Aorta (tissue), 5 donors: ENCODE data around the gene FAM83G. TPM values are rescaled to one million over a fixed set of nuclear protein-coding genes. Genes with fewer than 3 reads are reported as not detected.
A peak's percentile ranks its signal among the peaks of the same experiment; 100 is the strongest.
"Not testable (repeated sequence)": the region's sequence is repeated elsewhere in the genome, so short reads cannot be mapped to it uniquely, and the experiment has no call there.

Source experiments
- ATAC-seq: fragments of 200-7000 bp; cut with Tn5 transposase; one replicate; pipeline ENCODE4 v1.9.1; 2022; ENCODE audit warnings: moderate library complexity; ENCODE audit not compliant: low FRiP score
- DNase-seq, 2 donors: peaks; one replicate each; pipeline ENCODE4 v3.0.0-alpha.2; 2020
- H3K27ac ChIP-seq, 2 donors: one replicate each; pipeline ENCODE4 v1.5.1; 2013; ENCODE audit warnings: low read length in 2 of 2, mild to moderate bottlenecking in 2 of 2, moderate library complexity in 2 of 2, control low read depth in 1 of 2, inconsistent platforms in 1 of 2, low read depth in 1 of 2
- H3K27me3 ChIP-seq, 2 donors: one replicate each; pipeline ENCODE4 v1.6.1; 2013; ENCODE audit warnings: control low read depth in 1 of 2, low read length in 1 of 2, mild to moderate bottlenecking in 1 of 2, moderate library complexity in 1 of 2; ENCODE audit not compliant: insufficient read depth in 2 of 2, control insufficient read depth in 1 of 2
- H3K36me3 ChIP-seq, 2 donors: one replicate each; pipeline ENCODE4 v1.6.1; 2013; ENCODE audit warnings: control low read depth in 1 of 2, low read length in 1 of 2, mild to moderate bottlenecking in 1 of 2; ENCODE audit not compliant: insufficient read depth in 2 of 2, control insufficient read depth in 1 of 2
- H3K4me1 ChIP-seq, 2 donors: one replicate each; pipeline ENCODE4 v1.6.1; 2013; ENCODE audit warnings: low read length in 2 of 2, control low read depth in 1 of 2, mild to moderate bottlenecking in 1 of 2, moderate library complexity in 1 of 2; ENCODE audit not compliant: insufficient read depth in 2 of 2, control insufficient read depth in 1 of 2
- H3K4me3 ChIP-seq, 2 donors: one replicate each; pipeline ENCODE4 v1.5.1; 2013; ENCODE audit warnings: low read length in 2 of 2, control low read depth in 1 of 2, mild to moderate bottlenecking in 1 of 2
- H3K9me3 ChIP-seq: one replicate; pipeline ENCODE4 v1.6.1; 2013; ENCODE audit warnings: mild to moderate bottlenecking, low read length; ENCODE audit not compliant: control insufficient read depth
- WGBS, 2 donors: extraction: QIAGEN DNeasy Blood & Tissue Kit; methylation state at CpG; one replicate each; pipeline ENCODE4 v1.1.7; 2013; 5-methylcytosine and 5-hydroxymethylcytosine counted together
- intact Hi-C, 2 donors: fragments of 100-400 bp; cut with DNase I; formaldehyde crosslinking; loops; one replicate each; pipeline versions ENCODE4 v1.14.2 to v1.15.0; 2022
- polyA plus RNA-seq, 2 donors: library from polyadenylated mRNA; stranded (reverse); fragments of 200-250 nt; gene quantifications; one replicate each; pipeline ENCODE4 v1.2.3, GENCODE V29; 2013
- total RNA-seq, 2 donors: library from RNA; stranded (reverse); fragmentation: NEBNext Ultra II Directional; extraction: Animal tissue kit (Norgen Biotek cat#: 25700); gene quantifications; one replicate each; pipeline ENCODE4 v1.2.1, GENCODE V29; 2021
- donor health status: healthy with polysubstance abuse.
- donor health status: Bipolar disorder and iron deficiency.
- donor health status: DM: no; HTN: no; CAD: no.
- donor health status: DM: no; HTN: no; CAD: no.
- donor health status: DM: yes; HTN: yes; CAD: no.

Gene FAM83G
- total and polyA plus RNA-seq, 4 donors: 2.5 to 12.9 (median 5.2) TPM

DNA sequence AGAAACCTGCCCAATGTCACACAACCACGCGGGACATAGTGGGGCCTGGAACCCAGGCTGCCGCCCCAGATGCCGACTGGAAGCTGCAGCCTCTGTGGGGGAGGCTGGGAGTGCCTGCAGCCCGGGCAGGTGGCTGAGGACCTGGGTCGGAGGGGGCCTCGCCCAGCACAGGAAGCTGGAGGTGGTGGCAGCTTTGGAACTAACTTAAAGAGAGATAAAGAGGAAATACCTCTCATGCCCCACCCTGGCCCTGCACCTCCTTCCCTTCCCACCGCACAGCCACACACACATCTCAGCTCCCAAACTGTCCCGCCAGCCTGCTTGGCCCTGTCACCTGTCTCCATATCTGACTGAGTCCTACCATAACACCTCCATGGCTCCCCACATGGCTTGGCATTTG lies 35.8 kb upstream of the FAM83G start:
- H3K27me3 ChIP-seq, ATAC-seq, H3K4me1 ChIP-seq, H3K4me3 ChIP-seq, H3K27ac ChIP-seq, H3K9me3 ChIP-seq, intact Hi-C loops, H3K36me3 ChIP-seq, DNase-seq: not testable (repeated sequence)
- no CpG with 5 or more reads among the region's 9 CpGs for WGBS, 2 donors

DNA sequence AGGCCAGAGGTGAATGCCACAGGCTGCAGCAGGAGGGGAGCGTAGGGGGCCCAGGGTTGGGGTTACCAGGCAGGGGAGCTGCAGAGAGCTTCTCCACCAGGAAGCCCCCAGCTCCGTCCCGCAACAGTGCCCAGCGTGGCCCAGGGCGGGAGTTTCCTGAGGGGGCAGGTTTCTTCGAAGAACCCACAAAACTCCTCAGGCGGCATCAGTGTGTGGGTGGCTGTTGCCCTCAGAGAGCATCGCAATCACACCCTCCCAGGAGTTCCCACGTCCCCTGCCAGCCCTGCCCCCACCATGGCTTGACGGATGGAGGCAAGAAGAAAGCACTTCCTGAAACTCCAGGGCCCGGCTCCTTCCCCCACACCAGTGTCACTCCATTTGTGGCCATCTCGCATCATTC lies 34.2 kb upstream of the FAM83G start:
- intact Hi-C loops, H3K4me1 ChIP-seq, H3K27me3 ChIP-seq, H3K9me3 ChIP-seq, H3K36me3 ChIP-seq, ATAC-seq, H3K4me3 ChIP-seq, DNase-seq, H3K27ac ChIP-seq: not testable (repeated sequence)
- WGBS, 2 donors: no CpG with 5 or more reads among the region's 12 CpGs

DNA sequence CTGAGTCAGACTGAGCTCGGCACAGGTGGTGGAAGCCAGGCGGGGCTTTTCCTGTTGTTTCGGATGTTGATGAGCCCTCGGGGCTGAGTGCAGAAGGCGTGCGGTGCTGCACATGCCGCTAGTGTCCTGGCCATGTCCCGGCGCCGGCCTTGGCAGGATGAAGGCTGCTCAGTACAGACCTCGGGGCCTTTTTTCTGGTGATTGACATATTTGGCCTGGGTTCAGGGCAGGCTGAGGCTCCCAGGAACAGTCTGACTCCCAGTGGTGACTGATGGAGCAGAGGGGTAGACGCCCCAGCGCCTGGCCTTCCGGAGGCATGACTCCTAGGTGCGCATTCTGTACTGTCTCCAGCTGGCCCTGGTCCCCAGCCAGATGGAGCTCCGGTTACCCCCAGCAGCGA lies 33.4 kb upstream of the FAM83G start:
- ATAC-seq: peak; percentile 58
- H3K4me3 ChIP-seq, intact Hi-C loops, H3K9me3 ChIP-seq, H3K36me3 ChIP-seq, H3K27me3 ChIP-seq, H3K27ac ChIP-seq, H3K4me1 ChIP-seq, DNase-seq: not testable (repeated sequence)
- no CpG with 5 or more reads among the region's 17 CpGs for WGBS, 2 donors

DNA sequence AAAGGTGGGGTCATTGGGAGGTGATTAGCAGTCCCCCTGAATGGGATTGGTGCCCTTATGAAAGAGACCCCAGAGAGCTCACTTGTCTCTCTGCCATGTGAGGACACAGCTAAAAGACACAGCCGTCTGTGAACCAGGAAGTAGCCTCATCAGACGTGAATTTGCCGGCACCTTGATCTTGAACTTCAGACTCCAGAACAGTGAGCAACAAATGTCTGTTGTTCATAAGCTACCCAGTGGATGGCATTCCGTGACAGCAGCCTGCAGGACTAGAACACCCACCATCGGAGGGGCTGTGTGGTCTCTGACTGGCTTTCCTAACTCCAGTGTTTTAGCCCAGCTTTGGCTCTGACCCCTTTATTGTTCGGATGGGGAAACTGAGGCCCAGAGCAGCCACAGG lies 33.0 kb upstream of the FAM83G start:
- WGBS, 2 donors: 25% methylated on average over 1 of the region's 6 CpGs; no CpG with 5 or more reads in 1 of the 2 donors
- ATAC-seq, H3K9me3 ChIP-seq, intact Hi-C loops, H3K27me3 ChIP-seq, H3K36me3 ChIP-seq, H3K4me3 ChIP-seq, H3K4me1 ChIP-seq, DNase-seq, H3K27ac ChIP-seq: not testable (repeated sequence)

DNA sequence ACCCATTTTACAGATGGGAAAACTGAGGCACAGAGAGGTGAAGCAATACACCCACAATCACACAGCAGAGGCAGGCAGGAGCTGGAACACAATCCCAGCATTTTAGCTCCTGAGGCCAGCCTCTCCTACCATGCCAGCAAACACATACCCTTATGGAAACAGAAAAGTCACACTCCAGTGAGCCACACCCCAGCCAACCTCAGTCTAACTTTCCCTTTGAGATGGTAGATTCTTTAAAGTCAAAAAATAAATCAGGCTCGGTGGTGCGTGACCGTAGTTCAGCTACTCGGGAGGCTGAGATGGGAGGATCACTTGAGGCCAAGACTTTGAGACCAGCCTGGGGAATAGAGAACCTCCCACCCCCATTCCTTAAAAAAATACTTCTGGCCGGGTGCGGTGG lies 31.6 kb upstream of the FAM83G start:
- H3K9me3 ChIP-seq, H3K4me1 ChIP-seq, H3K27me3 ChIP-seq, ATAC-seq, H3K36me3 ChIP-seq, intact Hi-C loops, H3K27ac ChIP-seq, H3K4me3 ChIP-seq, DNase-seq: not testable (repeated sequence)
- no CpG with 5 or more reads among the region's 6 CpGs for WGBS, 2 donors

DNA sequence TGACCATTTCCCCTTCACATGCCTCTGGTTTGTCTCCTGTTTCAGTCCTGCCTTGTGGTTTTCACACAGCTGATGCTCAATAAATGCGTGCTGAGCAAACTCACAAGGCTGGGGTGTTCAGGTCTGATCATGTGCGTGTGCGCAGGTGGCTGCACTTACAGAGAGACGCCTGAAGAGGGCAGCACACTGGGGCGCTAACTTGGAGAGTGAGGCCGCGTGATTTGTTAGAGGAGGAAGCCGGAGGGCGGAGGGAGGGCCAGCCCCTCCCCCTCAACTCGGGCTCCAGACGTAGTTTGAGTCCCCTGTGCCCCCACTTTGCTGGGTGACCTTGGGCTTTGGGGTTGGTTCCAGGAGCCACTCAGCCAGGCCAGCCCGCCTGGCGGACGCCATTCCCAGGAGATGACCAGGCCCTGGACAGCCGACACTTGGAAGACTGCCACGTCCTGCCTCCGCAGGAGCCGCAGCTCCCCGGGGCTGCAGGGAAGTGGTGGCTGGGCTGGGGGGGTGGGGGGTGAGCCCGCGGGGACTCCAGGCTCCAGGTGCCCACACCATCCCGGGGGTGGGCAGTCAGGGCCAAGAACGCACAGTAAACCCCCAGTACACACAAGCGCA lies 27.9 kb upstream of the FAM83G start:
- not testable (repeated sequence) for H3K27ac ChIP-seq

DNA sequence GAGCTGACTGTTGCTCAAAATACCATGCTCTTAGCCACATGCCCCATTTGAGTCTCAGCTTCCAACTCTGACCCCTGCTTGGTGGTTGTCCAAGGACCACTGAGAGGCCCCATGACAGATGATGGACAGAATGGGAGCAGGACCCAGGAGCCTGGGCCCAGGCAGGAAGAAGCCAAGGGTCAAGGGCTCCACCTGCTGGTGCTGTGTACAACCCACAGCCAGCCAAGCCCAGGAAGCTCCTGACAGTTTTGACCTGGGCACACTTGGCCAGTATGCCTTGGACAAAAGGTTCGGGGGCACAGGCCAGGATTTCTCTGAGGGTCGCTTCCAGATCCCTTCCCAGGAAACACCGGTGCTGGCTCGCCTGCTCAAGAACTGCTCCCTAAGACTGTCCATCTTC lies 27.2 kb upstream of the FAM83G start:
- ATAC-seq: peak; percentile 88
- no CpG with 5 or more reads among the region's 4 CpGs for WGBS, 2 donors
- H3K9me3 ChIP-seq, H3K27me3 ChIP-seq, intact Hi-C loops, H3K4me3 ChIP-seq, H3K27ac ChIP-seq, H3K4me1 ChIP-seq, H3K36me3 ChIP-seq: not testable (repeated sequence)
- DNase-seq: peak; percentile 69 to 91

More for the DNA sequence above, 27.9 kb upstream of the FAM83G start:
- H3K4me3 ChIP-seq, H3K4me1 ChIP-seq, H3K36me3 ChIP-seq, H3K9me3 ChIP-seq, intact Hi-C loops, H3K27me3 ChIP-seq: not testable (repeated sequence)
- DNase-seq (peak in 1 of 2 donors; percentile 15), ATAC-seq (peak; percentile 93)
- WGBS, 2 donors: 21% methylated on average over 3 of the region's 24 CpGs; no CpG with 5 or more reads in 1 of the 2 donors

DNA sequence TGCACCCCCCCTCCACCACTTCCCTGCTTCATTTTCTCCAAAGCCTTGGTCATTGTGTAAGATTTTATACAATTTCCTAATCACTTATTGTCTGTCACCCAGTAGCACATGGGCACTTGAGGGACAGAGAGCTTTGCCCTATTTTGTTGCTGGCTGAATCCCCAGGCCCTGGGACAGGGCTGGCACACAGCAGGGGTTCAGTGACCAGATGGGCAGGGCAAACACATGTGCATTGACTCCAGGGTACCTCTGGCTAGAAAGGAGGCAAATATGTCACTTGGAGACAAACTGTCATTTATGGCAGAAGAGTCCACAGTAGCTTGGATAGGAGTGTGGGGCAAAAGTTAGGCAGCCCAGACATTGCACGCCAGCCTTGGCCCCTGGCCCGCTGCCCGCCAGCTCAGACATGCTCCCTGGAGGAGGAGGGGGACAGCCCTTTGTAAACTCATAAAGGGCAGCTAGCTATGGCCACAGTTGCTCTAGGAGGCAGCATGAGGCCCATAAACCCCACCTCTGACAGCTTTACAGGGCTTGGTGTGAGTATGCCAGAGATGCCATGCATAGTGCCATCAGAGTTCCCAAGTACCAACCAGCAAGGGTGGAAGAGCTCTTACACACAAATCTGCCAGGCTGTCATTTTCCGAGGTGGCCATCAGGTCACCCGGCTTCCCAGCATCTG lies 26.3 kb upstream of the FAM83G start:
- H3K27ac ChIP-seq, H3K9me3 ChIP-seq, H3K4me3 ChIP-seq, intact Hi-C loops, H3K4me1 ChIP-seq, H3K36me3 ChIP-seq, DNase-seq, H3K27me3 ChIP-seq, ATAC-seq: not testable (repeated sequence)
- 87 to 100% methylated on average over 1 to 2 of the region's 5 CpGs for WGBS, 2 donors

DNA sequence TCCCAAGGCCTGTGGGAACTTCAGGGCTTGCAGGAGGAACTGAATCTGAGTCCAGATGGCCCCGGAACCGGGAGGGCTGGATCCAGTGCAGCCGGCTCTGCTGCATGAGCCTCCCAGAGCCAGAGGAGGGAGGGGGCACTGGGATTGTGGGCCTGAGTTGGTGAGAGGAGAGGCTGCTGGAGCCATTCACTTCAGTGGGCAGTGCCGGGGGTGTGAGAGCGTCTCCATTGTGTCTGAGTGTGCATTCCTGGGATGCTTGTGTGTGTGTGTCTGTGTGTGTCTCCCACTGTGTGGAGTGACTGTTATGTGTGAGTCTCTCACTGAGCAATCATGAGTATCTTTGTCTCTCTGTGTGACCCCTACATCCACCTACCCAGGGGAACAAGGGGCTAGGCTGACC lies 25.2 kb upstream of the FAM83G start:
- DNase-seq, ATAC-seq, H3K9me3 ChIP-seq, H3K27ac ChIP-seq, H3K4me1 ChIP-seq, H3K36me3 ChIP-seq, H3K27me3 ChIP-seq, H3K4me3 ChIP-seq: not testable (repeated sequence)
- WGBS, 2 donors: 19% methylated on average over 2 of the region's 5 CpGs; no CpG with 5 or more reads in 1 of the 2 donors
- intact Hi-C loops: loop anchor here in 1 of 2 donors (10.0 kb wide), 1 partner anchor 75 kb away; the partner anchor contains the start of gene SLC5A10
